Measurements from ENCODE around the gene EMP2.
"Not testable (repeated sequence)": the region's sequence is repeated elsewhere in the genome, so short reads cannot be mapped to it uniquely, and the experiment has no call there.

The EMP2 gene

DNA sequence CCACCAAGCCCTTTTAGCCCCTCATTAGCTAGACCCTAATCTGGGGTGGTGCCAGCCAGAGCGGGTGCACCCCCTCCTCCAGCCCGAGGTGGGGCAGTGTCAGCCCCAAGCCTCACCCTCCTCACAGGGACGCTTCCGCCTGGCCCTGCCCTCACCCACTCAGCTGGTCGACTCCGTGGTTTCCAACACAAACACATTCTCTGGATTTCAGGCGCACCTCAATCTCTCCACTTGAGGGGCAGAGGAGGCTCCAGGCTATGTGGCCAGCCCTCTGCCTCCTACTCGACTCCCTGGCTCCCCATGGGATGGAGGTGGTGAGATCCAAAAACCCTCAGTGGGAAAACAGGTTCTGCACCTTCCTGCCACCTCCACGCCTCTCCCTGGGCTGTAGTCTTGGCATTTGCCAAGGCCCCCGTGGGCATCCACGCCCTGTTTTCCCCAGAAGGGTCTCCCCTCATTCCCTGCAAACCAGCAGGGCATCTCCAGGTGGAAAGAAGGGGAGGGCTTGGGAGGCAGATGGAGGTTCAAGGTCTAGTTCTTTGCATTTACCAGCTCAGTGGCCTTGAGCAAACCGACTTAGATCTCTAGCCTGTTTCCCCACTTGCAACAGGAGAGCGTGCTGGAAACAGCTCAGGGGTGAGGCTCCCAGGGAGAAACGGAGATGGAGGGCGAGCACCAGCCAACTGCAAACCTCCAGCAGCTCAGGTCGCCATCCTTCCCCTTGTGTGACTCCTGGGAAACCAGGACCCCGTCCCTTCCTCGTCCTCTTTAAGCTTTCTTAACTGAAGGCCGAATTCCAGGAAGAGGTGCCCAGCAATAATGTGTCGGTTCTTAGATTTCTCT lies 1.7 kb downstream of the EMP2 start:
- DNase-seq (ENCODE audit: low read depth in 2 of 2): no peak

DNA sequence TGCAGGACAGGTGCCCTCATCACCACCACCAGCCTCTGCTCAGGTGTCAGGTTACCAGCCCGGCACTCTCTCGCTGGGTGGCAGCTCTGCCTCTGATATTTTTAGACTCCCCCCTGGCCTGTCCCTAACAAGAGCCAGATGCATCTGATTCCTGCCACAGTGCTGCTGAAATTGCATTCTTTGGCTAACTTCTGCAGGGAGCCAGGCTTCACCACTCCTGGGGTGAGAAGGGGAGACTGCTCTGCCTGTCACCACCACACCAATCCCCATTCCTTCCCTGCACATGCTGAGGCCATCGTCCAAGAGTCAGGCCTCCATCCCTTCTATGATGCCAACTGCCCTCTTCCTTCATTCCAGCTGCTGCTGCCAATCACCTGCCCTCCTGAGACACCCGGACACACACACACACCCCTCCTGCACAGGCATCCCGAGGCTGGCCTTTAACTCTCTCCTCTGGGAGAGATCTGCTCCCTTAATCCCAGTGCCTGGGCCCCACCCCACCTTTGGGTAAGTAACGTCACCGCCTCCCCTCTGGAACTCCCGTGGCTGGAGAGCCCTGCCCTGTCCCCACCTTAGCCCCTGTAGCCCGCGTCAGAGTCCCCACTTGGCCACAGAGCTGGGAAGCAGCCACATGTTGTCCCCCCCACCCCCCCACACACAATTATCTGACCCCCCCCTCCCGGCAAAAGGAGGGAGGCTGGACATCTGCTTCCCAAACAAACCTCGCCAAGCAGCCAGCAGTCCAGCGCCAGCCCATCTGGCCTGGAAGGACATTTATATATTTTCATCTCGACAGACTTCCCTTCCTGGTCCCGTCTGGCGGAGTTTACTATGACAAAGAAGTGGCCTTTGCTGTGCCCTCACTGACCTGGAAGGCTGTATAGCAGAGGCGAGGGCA lies 2.8 kb downstream of the EMP2 start:
- DNase-seq (ENCODE audit: low read depth in 2 of 2): no peak

DNA sequence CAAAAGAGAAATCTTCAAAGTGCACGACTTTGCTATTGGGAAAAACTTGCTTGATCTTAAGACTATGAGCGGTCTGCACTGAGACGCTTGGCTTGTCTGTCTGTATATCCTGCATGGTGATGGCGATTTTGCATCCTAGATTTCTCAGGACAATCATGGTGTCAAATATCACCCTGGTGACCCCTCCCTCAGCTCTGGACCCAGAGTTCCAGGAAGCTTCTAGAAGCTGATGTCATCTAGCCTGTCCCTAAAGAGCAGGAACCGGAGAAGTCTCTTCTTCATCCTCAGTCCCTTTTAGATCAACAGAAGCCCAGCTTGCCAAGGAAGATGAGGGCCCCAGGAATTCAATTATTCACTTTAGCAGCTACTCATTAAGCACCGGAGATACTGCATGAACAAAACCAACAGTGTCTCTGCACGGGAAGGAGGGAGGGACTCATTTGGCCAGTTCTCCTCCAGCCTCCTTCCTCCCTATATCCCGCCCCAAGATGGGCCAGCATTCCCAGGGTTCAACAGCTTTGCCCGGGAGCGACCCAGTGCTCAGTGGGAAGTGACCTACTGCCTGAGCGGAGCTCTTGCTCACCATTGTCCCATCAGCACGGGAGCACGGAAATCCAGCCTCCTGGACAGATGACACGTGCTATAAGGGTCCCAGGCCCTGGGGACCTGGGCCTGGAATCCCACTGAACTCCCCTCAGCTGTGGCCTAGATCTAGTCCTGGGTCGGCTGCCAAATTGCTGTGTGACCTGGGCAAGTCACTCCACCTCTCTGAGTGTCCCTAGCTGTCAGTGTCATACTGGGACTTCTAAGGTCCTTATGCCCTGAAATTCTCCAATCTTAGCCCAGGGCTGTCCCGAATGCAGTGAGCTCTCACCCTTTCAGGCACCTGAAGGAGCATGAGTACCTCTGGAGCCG lies 3.8 kb downstream of the EMP2 start:
- DNase-seq (ENCODE audit: low read depth in 2 of 2): no peak

DNA sequence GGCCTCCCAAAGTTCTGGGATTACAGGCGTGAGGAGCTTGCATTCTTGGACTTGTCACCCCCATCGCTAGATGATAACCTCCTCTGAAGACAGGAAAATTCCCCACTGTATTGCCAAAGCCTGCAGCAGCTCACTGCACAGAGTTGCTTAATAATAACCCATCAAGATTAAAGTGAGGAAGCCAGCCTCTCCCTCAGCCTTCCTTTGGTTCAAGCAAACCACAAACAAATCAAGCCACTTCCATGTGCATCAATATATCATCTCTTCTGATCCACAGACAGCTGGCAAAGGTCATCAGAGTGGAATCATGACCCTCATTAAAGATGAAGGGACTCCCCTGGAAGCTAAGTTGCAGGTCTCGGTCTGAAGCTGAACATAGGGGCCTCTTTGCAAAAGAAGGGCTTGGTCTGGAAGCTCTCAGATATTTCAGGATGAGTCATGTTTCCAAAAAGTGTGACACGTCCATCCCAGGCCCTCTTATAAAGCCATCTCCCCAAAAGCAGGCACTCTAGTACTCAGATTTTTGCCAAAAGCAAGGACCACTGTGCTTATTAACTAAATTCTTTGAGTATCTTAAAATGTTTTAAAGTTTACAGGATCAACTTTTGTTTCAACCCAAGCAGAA lies 4.8 kb downstream of the EMP2 start:
- no peak for DNase-seq (ENCODE audit: low read depth in 2 of 2)

DNA sequence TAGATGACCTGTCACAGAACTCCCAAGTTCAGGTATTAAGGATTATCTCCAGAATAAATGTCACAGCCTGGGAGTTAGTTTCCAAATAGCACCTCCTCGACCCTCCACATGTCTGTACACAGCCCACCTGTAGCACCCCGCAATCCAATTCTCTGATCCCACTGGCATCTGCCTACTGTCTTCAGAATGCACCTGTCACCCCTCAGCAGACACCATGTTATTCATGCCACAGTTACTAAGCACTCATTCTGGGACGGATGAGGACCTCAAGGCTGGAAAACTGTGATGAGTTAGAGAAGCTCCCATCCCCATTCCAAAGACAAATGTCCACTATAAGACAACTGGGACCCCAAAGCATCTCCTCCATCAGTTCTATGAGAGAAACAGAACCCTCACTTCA lies 7.8 kb downstream of the EMP2 start:
- DNase-seq (ENCODE audit: low read depth in 2 of 2): no peak

DNA sequence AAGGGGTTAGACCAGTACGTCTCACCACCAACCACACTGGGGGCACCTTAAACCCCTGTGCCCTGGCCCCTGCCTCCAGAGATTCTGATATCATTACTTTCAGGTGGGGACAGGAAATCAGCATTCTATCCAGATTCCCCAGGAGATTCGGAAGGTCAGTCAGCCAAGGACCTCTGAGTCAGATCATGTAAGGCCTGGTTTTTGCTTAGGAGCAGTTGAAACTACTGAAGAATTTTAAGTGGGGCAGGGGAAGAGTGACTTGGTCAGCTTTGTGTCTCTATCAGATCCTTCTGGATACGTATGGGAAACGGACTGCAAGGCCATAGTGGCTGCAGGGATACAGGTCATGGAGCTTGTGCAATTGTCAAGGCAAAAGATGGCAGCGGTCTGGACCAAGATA lies 9.0 kb downstream of the EMP2 start:
- no peak for DNase-seq (ENCODE audit: low read depth in 2 of 2)

DNA sequence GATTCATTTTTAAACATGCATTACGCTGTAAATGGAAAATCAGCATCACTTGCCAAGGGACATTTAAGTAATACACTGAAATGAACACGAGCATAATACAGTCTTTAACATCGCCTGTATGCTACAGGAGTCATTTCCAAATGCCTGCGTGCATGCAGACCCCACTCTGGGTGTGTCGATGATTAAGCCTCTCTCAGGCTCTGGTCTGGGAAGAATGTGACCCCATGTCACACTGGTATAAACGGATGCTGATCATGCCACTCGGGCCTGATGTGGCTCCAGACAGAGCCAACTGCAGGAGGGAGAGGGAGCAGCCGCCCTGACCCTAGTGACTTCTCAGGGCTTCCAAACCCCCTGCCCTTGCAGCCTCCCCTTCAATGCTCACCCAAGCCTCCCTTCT lies 10.8 kb downstream of the EMP2 start:
- DNase-seq (ENCODE audit: low read depth in 2 of 2): no peak

DNA sequence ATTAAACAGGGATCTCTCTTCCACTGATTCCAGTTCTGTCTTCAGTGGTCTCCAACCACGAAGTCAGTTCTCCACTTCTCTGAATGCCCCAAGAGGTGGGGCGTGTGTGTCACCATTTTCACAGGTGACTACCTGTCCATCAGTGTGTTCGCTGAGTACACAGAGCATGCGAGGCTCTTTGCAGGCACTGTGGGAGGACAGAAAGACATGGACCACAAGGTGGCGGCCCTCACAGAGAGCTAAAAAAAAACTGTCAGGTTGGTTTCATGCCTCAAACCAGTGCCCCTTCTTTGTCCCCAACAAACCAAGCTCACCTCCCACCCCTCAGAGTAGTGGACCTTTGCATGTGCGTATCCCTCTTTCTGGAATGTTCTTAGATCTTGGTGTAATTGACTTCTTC lies 13.8 kb downstream of the EMP2 start:
- no peak for DNase-seq (ENCODE audit: low read depth in 2 of 2)

DNA sequence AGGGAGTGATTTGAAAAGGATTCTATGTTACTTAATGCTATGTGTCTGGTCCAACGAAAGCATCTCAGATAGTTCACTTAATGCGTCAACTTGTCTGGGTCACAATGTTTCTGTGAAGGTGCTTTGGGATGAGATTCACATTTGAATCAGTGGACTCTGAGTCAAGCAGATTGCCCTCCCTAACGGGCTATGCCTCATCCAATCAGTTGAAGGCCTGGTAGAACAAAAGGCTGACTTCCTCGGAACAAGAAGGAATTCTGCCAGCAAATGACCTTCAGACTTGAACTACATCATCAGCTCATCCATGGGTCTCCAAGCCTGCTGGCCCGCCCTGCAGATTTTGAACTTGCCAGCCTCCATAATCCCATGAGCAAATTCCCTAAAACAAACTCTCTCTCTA lies 15.2 kb downstream of the EMP2 start:
- DNase-seq (ENCODE audit: low read depth in 2 of 2): no peak

DNA sequence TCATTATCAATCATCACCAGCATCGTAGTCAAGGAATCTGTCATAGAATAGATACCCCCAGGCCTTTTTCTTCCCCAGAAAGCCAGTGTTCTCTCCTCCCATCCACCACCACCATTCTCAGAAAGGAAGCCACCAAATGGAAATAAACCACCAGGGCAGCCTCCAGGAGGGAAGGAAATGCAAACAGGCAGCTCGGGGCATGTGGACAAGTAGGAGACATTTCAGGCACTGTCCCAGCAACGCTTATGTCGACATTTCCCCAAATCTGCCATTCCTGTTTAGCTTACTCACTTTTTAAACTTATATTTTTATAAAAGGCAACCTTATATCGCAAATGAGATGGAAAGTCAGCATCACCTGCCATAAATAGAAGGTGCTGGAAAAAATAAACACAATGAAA lies 15.8 kb downstream of the EMP2 start:
- no peak for DNase-seq (ENCODE audit: low read depth in 2 of 2)

DNA sequence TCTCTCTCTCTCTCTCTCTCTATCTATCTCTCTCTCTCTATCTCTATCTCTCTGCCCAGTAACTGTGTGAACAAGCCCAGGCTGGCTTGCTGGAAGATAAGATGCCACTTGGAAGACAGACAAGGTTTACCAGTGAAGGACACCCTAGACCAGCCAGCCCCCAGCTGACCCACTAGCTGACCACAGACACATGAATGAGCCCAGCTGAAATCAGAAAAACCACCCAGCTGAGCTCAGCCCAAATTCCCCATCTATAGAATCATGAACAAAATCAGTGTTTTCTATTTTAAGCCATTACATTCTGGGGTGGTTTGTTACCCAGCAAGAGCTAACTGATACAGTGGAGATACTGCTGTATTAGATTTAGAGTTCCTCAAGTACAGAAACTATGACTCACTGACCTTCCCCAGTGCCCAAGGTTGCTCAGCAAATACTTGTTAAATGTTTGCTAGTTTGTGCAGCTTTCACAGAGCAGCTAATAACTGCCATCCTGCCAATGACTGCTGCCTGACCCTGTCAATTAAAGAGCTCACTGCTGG lies 18.0 kb downstream of the EMP2 start:
- no peak for DNase-seq (ENCODE audit: low read depth in 2 of 2)

DNA sequence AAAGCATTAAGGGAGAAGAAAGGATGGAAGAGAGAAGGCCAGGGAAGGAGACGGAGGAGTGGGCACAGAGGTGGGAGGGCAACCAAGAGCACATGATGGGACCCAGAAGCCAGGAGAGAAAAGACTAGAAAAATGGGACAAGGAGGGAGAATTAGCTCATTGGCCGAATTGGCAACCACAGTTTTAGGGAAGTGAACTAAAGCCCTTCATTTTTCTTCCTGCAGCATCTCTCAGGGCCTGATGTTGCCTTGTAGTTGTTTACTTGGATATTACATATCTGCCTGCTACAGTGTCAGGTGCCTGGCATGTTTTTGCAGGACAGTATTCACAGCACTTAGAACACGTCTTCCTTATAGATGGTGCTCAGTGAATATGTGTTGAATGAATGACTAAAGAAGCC lies 19.0 kb downstream of the EMP2 start:
- no peak for DNase-seq (ENCODE audit: low read depth in 2 of 2)

DNA sequence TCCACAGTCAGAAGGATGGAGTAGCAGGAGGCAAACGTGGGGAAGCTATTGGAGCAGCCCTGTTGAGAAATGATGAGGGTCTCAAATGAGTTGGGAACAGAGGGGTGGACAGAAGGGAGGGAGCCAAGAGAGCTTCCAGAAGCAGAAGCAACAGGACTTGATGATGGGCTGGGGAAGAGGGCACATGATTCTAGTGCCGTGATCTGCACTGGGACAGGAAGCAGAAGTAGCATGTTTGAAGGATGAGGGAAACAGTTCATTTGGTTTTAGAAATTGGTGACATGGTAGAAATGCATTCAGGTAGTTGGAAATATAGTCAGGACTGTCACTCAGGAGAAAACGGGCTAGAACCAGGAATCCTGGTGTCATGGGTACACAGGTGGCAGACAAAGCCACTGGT lies 19.4 kb downstream of the EMP2 start:
- DNase-seq (ENCODE audit: low read depth in 2 of 2): no peak

DNA sequence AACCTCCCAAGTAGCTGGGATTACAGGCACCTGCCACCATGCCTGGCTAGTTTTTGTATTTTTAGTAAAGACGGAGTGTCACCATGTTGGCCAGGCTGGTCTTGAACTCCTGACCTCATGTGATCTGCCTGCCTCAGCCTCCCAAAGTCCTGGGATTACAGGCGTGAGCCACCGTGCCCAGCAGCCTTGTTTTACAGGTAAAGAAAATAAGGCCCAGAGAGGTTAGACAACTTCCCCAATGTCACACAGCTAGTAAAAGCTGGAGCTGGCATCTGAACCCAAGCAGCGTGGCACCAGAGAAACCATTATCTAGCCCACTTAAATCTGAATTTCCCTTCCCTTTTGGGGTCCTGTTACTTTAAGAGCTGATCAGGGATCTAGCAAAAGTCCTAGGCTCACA lies 20.6 kb downstream of the EMP2 start:
- DNase-seq (ENCODE audit: low read depth in 2 of 2): not testable (repeated sequence)

DNA sequence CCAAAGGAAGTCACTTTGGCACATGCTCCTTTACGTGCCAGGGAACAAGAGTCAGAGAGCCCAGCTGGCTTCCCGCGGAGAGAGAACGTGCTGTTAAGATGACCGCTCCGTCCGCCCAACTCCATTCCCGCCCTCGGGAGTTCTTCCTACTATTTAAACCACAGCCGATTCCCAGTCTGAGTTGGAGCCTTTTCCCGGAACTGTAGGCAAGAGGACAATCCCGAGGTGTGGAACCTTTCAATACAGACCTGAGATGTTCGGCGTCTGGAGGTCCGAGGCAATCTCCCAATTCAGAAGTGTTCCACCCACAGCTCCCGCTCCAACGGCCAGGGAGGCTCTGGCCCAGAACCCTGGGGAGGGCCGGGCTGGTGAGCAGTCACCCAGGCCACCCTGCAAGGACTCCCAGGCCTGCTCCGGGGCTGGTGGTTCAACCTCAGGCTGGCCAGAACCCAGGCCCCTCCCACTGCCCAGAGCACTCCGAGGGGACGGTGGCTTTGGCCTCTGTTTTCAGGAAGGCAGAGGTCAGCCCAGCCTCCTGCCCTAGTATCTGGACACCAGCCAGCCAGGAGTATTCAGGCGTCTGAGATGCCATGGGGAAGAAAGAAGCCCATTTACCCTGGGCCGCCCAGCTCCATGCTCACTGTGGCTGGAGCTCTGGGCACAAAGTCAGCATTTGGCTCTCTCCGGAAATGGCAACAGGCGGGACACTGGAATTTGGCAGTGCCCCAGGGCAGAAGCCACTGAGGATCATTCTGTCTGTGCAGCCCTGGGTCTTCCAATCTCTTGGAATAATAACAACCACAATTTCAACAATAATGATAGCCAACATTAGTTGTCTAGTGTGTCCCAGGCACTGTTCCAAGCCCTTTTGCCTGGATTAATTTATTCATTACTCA lies 21.4 kb downstream of the EMP2 start:
- no peak for DNase-seq (ENCODE audit: low read depth in 2 of 2)

DNA sequence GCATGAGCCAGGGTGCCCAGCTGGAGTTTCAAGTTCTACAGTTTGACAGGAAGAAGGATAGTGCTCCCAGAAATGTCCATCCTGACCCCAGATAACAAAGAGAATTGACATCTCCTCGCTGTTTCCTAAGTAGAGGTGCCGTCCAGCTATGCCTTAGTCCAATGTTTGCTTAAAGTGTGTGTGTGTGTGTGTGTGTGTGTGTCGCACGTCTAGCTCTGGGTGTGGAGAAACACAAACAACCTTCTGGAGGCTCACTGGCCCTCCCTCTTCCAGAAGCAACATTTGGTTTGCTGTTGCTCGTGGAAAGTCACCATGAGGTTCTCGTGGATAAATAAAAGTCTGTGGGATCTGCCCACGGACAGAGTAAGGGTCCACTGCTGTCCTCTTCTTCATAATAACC lies 22.1 kb downstream of the EMP2 start:
- no peak for DNase-seq (ENCODE audit: low read depth in 2 of 2)

DNA sequence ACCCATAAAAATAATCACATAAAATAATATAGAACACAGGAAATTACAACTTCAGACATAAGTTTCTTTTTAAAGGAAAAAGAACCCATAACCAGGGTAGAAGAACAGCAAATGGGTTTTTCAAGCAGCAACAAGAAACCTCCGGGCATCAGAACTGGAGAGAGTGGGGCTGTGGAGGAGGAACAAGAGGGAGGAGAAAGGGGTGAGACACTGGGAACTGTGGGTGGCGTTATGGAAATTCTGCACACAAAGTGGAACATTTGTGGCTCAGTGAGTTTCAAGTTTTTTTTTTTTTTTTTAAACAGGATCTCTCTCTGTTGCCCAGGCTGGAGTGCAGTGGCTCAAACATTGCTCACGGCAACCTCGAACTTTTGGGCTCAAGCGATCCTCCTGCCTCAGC lies 22.6 kb downstream of the EMP2 start:
- DNase-seq (ENCODE audit: low read depth in 2 of 2): no peak

DNA sequence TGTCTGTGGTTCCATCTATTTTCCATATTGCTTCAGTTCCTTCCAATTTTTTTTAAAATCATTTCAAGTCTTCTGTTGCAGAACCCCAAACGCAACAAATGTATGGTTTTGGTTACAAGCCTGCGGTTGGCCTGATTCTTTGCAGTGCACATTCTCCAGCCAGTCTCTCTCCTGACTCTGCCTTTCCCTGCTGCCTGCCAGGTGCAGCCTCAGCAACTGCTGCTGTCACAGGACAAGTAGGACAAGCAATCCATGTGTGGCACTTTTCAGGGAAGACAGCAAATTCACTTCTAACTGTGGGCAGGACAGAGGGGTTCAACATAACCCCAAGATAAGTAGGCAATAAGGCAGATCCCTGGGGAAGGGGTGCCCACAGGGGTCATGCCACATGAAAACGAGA lies 24.2 kb downstream of the EMP2 start:
- DNase-seq (ENCODE audit: low read depth in 2 of 2): no peak

DNA sequence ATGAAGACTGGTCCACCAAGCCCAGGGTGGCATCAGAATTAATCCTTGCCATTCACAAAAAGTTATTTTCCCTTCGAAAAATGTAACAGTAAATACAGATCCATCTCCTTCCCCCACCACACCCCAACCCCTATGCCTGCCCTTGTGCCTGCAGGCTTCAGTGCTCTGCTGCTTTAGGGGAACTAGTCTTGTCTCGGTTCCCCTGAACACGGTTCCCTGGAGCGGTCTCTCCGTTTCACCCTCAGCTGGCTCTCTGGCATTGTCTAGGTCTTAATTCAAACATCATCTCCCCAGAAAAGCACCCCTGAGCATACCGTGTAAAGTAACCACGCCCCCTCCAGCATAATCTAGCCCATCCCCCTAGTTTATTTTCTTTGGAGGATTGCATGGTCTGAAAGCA lies 25.8 kb downstream of the EMP2 start:
- DNase-seq (ENCODE audit: low read depth in 2 of 2): no peak

DNA sequence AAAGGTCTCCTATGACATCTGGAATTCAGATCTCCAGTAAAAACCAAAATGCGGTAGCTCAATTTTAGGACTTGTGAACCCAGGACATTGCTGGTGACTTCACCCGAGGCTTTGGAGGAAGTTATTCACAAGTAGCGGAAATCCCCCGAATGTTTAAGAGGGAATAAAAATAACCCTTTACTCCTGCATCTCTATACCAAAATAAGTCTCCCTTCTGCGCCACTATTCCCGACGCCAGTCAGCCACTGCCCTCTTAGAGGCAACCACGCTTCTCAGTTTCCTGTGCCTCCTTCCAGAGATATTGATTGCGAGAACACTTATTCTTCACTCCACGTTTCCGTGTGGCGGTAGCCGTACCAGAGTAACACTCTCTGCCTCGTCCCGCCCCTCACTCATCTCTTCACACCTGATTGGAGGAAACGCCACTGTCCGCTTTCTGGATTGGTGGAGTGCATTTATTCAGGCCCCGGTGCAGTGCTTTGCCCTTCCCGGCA lies 27.4 kb downstream of the EMP2 start:
- DNase-seq (ENCODE audit: low read depth in 2 of 2): peak; percentile 11 to 26

Data from stimulated activated CD4-positive, alpha-beta T cell treated with anti-CD3 and anti-CD28 coated beads, Interleukin-12 subunit alpha, Interleukin-12 subunit beta, amount 100 ng/mL, for 24 hours (primary cell).